GM08714 (cell line): ENCODE measurements around the gene ZBED5.
A peak's percentile ranks its signal among the peaks of the same experiment; 100 is the strongest.
"Not testable (repeated sequence)": the region's sequence is repeated elsewhere in the genome, so short reads cannot be mapped to it uniquely, and the experiment has no call there.

Experiments used
- H3K4me3 ChIP-seq: fragments of 200-500 bp; sonication (Bioruptor generic); 2 replicates; pipeline ENCODE4 v1.5.1; 2014; ENCODE audit warnings: mild to moderate bottlenecking, low read length, inconsistent platforms
- ZNF274 ChIP-seq: IDR thresholded peaks from 2 replicates; pipeline ENCODE4 v1.6.1; 2012; ENCODE audit warnings: mild to moderate bottlenecking, low read depth, low read length

The ZBED5 gene

DNA sequence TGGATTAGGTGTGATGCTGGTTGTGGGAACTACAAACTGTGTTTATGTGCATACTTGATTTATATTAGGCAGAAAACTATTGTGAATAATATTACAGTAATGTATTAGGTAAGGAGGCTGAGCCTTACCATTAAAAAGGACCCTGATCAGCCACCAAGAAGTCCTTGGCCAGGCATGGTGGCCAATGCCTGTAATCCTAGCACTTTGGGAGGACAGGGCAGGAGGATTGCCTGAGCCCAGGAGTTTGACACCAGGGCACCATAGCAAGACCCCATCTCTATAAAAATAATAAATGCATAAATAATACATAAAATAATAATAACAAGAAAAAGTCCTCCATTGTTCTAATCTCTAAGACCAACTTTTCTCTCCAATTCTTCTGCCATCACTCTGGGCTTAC, 3.2 kb upstream of the ZBED5 start:
- TF ChIP-seq ZNF274 = no peak

GRCh38 chr11:10858439-10859325, 829 bp upstream of the ZBED5 start:
- TF ChIP-seq ZNF274 = no peak
- H3K4me3 ChIP-seq = peak overlapping the region; percentile 68

More for the DNA sequence above, 3.2 kb upstream of the ZBED5 start:
- H3K4me3 ChIP-seq = no peak overlapping the region

- no peak for TF ChIP-seq ZNF274
- H3K4me3 ChIP-seq = peak overlapping the region; percentile 100
Measured at GRCh38 chr11:10857459-10857708, 469 bp downstream of the ZBED5 start.

DNA sequence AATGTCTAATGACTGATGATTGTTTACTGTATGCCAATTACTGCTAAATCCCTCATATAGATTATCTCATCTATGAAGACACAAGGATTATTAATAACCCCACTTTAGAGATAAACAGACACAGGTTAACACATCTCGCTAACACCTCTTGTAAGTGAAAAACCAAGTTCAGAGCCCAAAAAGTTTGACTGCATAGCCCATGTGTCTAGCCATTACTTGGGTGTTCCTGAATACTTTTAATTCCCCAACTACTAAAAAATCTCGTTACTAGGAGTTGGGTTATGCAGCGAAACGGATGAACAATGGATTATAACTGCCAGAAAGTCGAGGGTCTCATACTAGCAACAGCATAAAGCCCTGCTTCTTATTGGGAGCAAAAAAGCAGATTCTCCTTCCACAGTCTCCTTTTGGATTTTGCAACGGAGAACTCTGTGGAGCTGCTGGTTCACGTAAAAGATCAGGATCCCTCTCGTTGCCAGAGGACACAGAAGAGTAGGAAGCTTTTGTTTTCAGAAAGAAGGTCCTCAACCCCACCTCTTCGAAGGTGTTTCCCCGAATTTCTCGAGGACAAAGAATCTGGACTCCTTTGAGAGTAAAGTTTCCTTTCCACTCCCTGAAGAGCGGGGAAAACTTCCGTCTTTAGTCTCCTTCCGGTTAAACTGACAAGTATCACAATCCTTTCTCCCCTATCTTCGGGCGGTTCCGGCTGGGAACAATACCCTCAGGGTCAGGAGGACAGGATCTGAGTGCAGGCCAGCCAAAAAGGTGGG, 979 bp downstream of the ZBED5 start:
- TF ChIP-seq ZNF274 = no peak
- peak overlapping the region; percentile 100 for H3K4me3 ChIP-seq

DNA sequence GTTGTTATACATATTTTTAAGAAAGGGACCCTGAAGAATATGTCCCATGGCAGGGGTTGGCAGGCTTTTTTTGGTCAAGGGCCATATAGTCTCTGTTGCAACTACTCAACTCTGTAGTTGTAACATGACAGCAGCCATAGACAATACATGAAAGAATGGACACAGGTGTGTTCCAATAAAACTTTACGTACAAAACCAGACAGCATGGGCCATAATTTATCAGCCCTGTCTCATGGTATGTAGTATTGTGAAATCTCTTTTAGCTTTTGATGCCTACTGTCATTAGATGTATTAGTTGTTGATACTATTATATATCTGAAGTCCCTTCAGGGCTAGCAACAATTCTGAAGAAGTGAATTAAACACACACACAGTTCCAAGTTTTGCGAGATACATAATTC, 2.6 kb downstream of the ZBED5 start:
- TF ChIP-seq ZNF274 = no peak
- H3K4me3 ChIP-seq = no peak overlapping the region

DNA sequence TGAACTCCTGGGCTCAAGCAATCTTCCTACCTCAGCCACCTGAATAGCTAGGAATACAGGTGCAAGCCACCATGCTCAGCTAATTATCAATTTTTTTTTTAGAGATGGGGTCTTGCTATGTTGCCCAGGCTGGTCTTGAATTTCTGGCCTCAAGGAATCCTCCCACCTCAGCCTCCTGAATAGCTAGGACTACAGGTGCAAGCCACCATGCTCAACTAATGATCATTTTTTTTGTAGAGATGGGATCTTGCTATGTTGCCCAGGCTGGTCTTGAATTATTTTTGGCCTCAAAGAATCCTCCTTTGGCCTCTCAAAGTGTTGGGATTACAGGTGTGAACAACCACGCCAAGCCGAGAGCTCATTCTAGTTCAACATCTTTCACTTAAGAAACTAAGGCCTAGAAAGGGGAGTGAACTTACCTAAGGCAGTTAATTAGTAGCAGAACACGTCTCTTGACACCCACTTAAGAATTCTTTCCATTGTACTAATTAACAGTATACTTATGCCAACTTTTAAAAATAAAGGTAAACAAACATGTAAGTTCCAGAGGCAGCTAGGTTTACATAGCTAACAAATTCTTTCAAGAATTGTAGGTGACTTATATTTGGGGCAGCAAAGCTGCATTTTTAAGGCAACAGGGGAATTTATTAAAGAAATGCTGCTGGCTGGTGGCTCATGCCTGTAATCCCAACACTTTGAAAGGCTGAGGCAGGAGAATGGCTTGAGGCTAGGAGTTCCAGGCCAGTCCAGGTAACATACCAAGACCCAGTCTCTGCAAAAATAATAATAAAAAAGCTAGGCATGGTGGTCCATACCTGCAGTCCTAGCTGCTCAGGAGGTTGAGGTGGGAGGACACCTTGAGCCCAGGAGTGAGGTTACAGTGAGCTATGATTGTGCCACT, 9.6 kb downstream of the ZBED5 start:
- TF ChIP-seq ZNF274 = no peak
- H3K4me3 ChIP-seq = no peak overlapping the region

- no peak for TF ChIP-seq ZNF274
Measured at GRCh38 chr11:10846660-10847059, 11.2 kb downstream of the ZBED5 start.

DNA sequence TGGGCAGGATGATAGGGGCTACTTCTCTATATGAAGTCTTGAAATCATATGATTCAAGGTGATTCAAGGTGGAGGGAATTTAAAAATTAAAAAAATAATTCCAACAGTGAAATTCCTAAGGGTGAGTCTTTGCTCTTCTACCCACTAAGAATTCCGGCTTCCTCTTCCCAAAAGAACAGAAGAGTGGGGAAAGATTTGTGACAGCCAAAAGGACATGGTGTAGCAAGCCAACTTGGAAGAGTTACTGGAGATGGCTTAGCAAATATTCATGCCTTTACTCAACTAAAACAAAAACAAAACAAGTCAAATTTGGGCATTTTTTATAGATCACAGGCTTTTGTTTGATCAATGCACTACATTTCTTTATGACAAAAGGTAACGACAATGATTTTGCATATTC, 12.3 kb downstream of the ZBED5 start:
- no peak for TF ChIP-seq ZNF274

More at GRCh38 chr11:10846660-10847059, 11.2 kb downstream of the ZBED5 start:
- no peak overlapping the region for H3K4me3 ChIP-seq

GRCh38 chr11:10844796-10845195, 13.1 kb downstream of the ZBED5 start:
- TF ChIP-seq ZNF274 = no peak
- no peak overlapping the region for H3K4me3 ChIP-seq

More for the DNA sequence above, 12.3 kb downstream of the ZBED5 start:
- H3K4me3 ChIP-seq = no peak overlapping the region

DNA sequence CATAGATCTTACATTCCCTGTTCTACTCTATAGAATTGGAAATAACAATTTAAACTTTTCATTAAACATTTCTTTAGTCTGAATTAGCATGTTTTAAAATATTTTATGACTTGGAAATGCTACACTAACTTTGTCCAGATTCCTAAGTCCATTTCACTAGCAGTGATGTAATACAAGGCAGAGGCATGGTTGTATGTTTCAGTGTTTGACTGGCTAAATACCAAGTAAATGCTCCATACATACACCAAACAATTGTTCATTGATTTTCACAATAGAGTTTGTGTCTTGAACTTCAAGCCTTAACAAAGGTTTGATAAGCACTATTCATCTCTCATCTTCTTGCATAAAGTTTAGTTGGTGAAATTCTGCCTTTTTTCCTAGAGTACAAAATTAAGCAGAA, 13.5 kb downstream of the ZBED5 start:
- TF ChIP-seq ZNF274 = no peak
- no peak overlapping the region for H3K4me3 ChIP-seq

GRCh38 chr11:10838881-10839280, 19.0 kb downstream of the ZBED5 start:
- H3K4me3 ChIP-seq = no peak overlapping the region

DNA sequence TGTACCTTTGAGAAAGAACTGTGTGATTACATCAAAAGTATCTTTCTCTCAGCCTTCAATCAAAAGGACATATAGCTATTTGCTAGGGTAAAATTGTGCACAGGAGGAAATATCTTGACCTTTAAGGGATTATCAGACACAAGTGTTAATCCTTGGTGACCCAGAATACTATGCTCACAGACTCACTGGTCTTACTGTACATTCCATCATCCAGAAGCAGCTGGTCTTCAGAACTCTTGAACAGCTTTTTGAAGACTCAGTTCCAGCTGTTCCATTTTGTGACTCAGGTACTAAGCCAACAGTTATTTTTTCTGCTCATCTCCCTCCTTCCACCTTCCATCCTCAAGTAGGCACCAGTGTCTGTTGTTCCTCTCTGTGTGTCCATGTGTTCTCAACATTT, 19.8 kb downstream of the ZBED5 start:
- no peak overlapping the region for H3K4me3 ChIP-seq
- TF ChIP-seq ZNF274 = no peak

More at GRCh38 chr11:10838881-10839280, 19.0 kb downstream of the ZBED5 start:
- TF ChIP-seq ZNF274 = no peak

DNA sequence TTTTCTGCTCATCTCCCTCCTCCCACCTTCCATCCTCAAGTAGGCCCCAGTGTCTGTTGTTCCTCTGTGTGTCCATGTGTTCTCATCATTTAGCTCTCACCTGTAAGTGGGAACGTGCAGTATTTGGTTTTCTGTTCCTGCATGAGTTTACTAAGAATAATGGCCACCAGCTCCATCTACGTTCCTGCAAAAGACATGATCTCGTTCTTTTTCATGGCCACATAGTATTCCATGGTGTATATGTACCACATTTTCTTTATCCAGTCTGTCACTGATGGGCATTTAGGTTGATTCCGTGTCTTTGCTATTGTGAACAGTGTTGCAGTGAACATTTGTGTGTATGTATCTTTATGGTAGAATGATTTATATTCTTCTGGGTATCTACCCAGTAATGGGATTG, 21.0 kb downstream of the ZBED5 start:
- not testable (repeated sequence) for H3K4me3 ChIP-seq

DNA sequence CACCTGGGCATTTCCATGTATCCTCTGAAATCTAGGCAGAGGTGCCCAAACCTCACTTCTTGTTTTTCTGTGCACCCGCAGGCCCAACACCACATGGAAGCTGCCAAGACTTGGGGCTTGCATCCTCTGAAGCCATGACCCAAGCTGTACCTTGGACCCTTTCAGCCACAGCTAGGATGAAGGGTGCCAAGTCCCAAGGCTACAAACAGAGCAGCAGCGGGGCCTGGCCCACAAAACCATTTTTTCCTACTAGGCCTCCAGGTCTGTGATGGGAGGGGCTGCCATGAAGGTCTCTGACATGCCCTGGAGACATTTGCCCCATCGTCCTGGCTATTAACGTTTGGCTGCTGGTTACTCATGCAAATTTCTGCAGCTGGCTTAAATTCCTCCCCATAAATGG, 28.7 kb downstream of the ZBED5 start:
- TF ChIP-seq ZNF274 = no peak
- H3K4me3 ChIP-seq = no peak overlapping the region
